HepG2 (cell line): ENCODE results near the gene PSIP1.

Source experiments
- CTCF ChIP-seq: sonication (generic); formaldehyde crosslinking; IDR thresholded peaks from 2 replicates; pipeline ENCODE4 v1.5.0; 2020; ENCODE audit warnings: mild to moderate bottlenecking, missing genetic modification reagents, moderate library complexity
- EHMT2 ChIP-seq: fragments of 200-600 bp; sonication (generic); IDR thresholded peaks from 2 replicates; pipeline ENCODE4 v1.7.0; 2017; ENCODE audit warnings: antibody characterized with exemption, low read depth, low read length, borderline replicate concordance
- FOXJ3 ChIP-seq: sonication (generic); formaldehyde crosslinking; IDR thresholded peaks from 2 replicates; pipeline ENCODE4 v1.4.0; 2020; ENCODE audit warnings: missing genetic modification reagents, mild to moderate bottlenecking, borderline replicate concordance
- KDM1A ChIP-seq: IDR thresholded peaks from 2 replicates; pipeline ENCODE4 v1.6.1; 2016; ENCODE audit warnings: missing compliant biosample characterization
- POLR2AphosphoS5 ChIP-seq: IDR thresholded peaks from 2 replicates; pipeline ENCODE4 v1.6.1; 2012; ENCODE audit warnings: low read depth, low read length
- RXRA ChIP-seq: sonication (generic); formaldehyde crosslinking; IDR thresholded peaks from 2 replicates; pipeline ENCODE4 v1.5.1; 2020; ENCODE audit warnings: missing genetic modification reagents
- TEAD2 ChIP-seq: sonication (generic); formaldehyde crosslinking; IDR thresholded peaks from 2 replicates; pipeline ENCODE4 v1.9.0; 2021; ENCODE audit warnings: missing genetic modification reagents
- ZNF446 ChIP-seq: sonication (generic); formaldehyde crosslinking; IDR thresholded peaks from 2 replicates; pipeline ENCODE4 v1.5.0; 2020; ENCODE audit warnings: mild to moderate bottlenecking, missing genetic modification reagents
- ZNF639 ChIP-seq: conservative IDR thresholded peaks from 2 replicates; pipeline ENCODE4 v1.6.1; 2018; ENCODE audit warnings: missing genetic modification reagents

GRCh38 chr9:15461056-15461455 lies 49.7 kb downstream of the PSIP1 start:
- TF ChIP-seq RXRA (CRISPR knock-in tag) (no peak), KDM1A (CRISPR knock-in tag) (no peak), CTCF (CRISPR knock-in tag) (no peak), TEAD2 (CRISPR knock-in tag) (no peak), POLR2AphosphoS5 (no peak), FOXJ3 (CRISPR knock-in tag) (no peak), ZNF639 (no peak), EHMT2 (no peak), ZNF446 (CRISPR knock-in tag) (no peak)
